ENCODE data around the gene GAS7. TPM values are rescaled to one million over a fixed set of nuclear protein-coding genes. Genes with fewer than 3 reads are reported as not detected.

Gene GAS7
- total RNA-seq, 1 donor from 2014 or later, result 8.5 TPM

DNA sequence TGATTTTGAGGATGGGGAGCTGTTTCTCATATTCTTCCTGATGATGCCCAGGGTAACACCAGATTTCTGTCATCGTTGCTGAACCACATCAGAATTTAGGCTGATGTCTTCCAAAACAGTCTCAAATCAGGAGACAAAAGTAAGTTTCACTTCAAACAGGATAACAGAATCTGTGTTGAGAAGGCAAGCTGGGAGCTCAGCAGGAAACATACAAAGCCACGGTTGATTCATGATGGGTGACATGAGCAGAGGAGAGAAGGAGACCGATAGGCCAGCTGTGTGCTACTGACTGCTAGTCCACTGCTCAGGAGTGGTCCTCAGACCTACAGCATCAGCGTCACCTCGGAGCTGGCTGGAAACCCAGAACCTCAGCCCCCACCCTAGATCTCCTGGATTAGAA lies 230.4 kb downstream of the GAS7 start:
- FAIRE-seq (no peak), DNase-seq (ENCODE audit: low read depth) (no peak)
- TF ChIP-seq, protein P1, sequence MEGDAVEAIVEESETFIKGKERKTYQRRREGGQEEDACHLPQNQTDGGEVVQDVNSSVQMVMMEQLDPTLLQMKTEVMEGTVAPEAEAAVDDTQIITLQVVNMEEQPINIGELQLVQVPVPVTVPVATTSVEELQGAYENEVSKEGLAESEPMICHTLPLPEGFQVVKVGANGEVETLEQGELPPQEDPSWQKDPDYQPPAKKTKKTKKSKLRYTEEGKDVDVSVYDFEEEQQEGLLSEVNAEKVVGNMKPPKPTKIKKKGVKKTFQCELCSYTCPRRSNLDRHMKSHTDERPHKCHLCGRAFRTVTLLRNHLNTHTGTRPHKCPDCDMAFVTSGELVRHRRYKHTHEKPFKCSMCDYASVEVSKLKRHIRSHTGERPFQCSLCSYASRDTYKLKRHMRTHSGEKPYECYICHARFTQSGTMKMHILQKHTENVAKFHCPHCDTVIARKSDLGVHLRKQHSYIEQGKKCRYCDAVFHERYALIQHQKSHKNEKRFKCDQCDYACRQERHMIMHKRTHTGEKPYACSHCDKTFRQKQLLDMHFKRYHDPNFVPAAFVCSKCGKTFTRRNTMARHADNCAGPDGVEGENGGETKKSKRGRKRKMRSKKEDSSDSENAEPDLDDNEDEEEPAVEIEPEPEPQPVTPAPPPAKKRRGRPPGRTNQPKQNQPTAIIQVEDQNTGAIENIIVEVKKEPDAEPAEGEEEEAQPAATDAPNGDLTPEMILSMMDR (IDR thresholded peaks at IDR 0.05; ENCODE audit: insufficient read depth, low read depth, low read length), result no peak
- no peak for TF ChIP-seq EZH2 (IDR thresholded peaks at IDR 0.05; ENCODE audit: insufficient read depth, low read length)
- Histone ChIP-seq H3K4me3 (ENCODE audit: insufficient read depth, low read depth, low read length) (no peak overlapping the region), H3K9ac (ENCODE audit: low read length) (no peak overlapping the region), H2AFZ (ENCODE audit: low read depth, low read length) (no peak overlapping the region), H3K9me3 (ENCODE audit: insufficient read depth, low read depth, low read length) (no peaks in the 10 kb centered on the region), H3K27ac (ENCODE audit: low read depth, low read length) (no peak overlapping the region), H3K4me2 (ENCODE audit: low read length) (no peak overlapping the region), H3K4me1 (ENCODE audit: insufficient read depth, low read length) (no peaks in the 10 kb centered on the region), H3K79me2 (ENCODE audit: insufficient read depth, low read length) (no peaks in the 10 kb centered on the region), H3K27me3 (ENCODE audit: insufficient read depth, low read length) (no peaks in the 10 kb centered on the region), H4K20me1 (ENCODE audit: insufficient read depth, low read length) (no peaks in the 10 kb centered on the region), H3K36me3 (ENCODE audit: insufficient read depth, low read length) (no peaks in the 10 kb centered on the region)
- Mint-ChIP-seq H3K27me3 (ENCODE audit: low read depth, unreplicated experiment) (peaks cover 10% of the 10 kb centered on the region), H3K4me1 (ENCODE audit: low read depth, unreplicated experiment) (peaks cover 19% of the 10 kb centered on the region), H3K4me3 (ENCODE audit: unreplicated experiment) (no peak overlapping the region), H3K27ac (ENCODE audit: unreplicated experiment) (no peak overlapping the region), H3K36me3 (ENCODE audit: low read depth, unreplicated experiment) (no peaks in the 10 kb centered on the region), H3K9me3 (ENCODE audit: unreplicated experiment) (no peaks in the 10 kb centered on the region)

DNA sequence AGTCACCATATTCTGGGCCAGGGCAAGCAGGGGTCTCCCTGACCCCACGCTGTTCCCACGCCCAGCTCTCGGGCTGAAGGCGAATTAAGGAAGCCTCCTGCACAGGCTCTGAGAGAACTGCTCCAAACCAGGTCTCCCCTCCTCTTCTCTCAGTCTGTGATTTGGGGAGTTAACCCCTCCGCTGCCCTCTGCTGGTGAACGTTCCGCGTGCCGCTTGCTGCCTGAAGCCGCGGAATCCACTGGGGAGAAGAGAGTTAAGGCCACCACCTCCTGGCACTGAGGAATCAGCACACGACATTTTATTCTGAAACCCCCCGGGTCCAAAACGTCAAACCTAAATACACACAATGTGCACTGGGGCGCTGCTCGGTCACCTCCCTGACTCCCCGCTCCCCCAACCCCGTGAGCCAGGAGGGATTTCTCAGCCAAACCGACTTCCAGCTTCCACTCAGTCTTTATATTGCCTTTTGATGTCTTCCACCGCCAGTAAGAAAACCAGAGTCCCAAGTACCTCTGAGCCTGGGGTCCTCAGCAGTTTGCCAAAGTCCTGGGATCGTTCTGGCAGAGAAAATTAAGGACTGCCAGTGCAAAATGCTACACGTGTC lies 238.9 kb downstream of the GAS7 start:
- Histone ChIP-seq H3K36me3 (ENCODE audit: insufficient read depth, low read length) (no peaks in the 10 kb centered on the region), H3K27me3 (ENCODE audit: insufficient read depth, low read length) (peaks cover 9% of the 10 kb centered on the region), H3K4me3 (ENCODE audit: insufficient read depth, low read depth, low read length) (no peak overlapping the region), H3K79me2 (ENCODE audit: insufficient read depth, low read length) (no peaks in the 10 kb centered on the region), H3K9me3 (ENCODE audit: insufficient read depth, low read depth, low read length) (no peaks in the 10 kb centered on the region), H3K27ac (ENCODE audit: low read depth, low read length) (no peak overlapping the region), H4K20me1 (ENCODE audit: insufficient read depth, low read length) (no peaks in the 10 kb centered on the region), H2AFZ (ENCODE audit: low read depth, low read length) (no peak overlapping the region), H3K9ac (ENCODE audit: low read length) (no peak overlapping the region), H3K4me1 (ENCODE audit: insufficient read depth, low read length) (no peaks in the 10 kb centered on the region), H3K4me2 (ENCODE audit: low read length) (no peak overlapping the region)
- TF ChIP-seq, protein P1 (IDR thresholded peaks at IDR 0.05; ENCODE audit: insufficient read depth, low read depth, low read length), result peak; percentile 55
- no peak for TF ChIP-seq EZH2 (IDR thresholded peaks at IDR 0.05; ENCODE audit: insufficient read depth, low read length)
- no peak for DNase-seq (ENCODE audit: low read depth)
- no peaks in the 10 kb centered on the region for H3K36me3 Mint-ChIP-seq (ENCODE audit: low read depth, unreplicated experiment)
- H3K4me3 Mint-ChIP-seq (ENCODE audit: unreplicated experiment), result no peak overlapping the region
- H3K9me3 Mint-ChIP-seq (ENCODE audit: unreplicated experiment), result no peaks in the 10 kb centered on the region
- H3K27me3 Mint-ChIP-seq (ENCODE audit: low read depth, unreplicated experiment), result peaks cover 51% of the 10 kb centered on the region
- FAIRE-seq, result no peak
- no peak overlapping the region for H3K27ac Mint-ChIP-seq (ENCODE audit: unreplicated experiment)
- H3K4me1 Mint-ChIP-seq (ENCODE audit: low read depth, unreplicated experiment), result no peaks in the 10 kb centered on the region

DNA sequence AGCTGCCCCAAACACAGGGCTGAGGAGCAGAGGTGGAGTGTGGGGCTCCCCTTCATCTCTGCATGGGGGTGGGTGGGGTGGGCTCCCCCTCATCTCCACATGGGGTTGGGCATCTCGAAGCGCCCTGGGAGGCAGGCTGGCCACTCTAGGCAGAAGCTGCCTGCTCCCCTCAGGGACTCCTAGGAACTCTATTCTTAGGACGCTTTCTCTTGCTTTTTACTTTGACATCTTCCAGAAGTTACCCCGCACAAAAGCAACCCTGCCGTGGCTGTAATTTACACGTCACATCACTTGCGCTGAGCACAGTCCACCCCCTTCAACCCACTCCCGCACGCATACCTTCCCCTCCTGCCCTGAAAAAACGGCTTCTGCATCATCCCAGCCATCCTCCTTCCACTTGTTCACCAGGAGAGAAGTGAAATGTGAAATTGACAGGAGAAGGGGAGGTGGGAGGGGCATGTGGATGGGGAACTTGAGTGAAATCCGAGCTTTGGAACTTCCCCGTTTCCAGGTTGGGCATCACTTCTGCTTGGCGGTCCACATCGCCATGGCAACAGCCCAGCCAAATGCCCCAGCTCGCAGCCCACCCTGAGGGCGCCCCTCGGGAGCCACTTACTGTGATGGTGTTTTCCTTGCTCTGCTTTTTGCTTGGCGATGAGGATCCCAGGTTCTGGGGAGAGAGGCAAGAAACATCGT lies 239.7 kb downstream of the GAS7 start:
- Mint-ChIP-seq H3K4me1 (ENCODE audit: low read depth, unreplicated experiment) (no peaks in the 10 kb centered on the region), H3K27me3 (ENCODE audit: low read depth, unreplicated experiment) (peaks cover 53% of the 10 kb centered on the region), H3K4me3 (ENCODE audit: unreplicated experiment) (no peak overlapping the region), H3K27ac (ENCODE audit: unreplicated experiment) (no peak overlapping the region), H3K9me3 (ENCODE audit: unreplicated experiment) (no peaks in the 10 kb centered on the region), H3K36me3 (ENCODE audit: low read depth, unreplicated experiment) (peaks cover 2% of the 10 kb centered on the region)
- H3K4me3 ChIP-seq (ENCODE audit: insufficient read depth, low read depth, low read length), result no peak overlapping the region
- H3K27me3 ChIP-seq (ENCODE audit: insufficient read depth, low read length), result peaks cover 9% of the 10 kb centered on the region
- H3K79me2 ChIP-seq (ENCODE audit: insufficient read depth, low read length), result no peaks in the 10 kb centered on the region
- H3K9ac ChIP-seq (ENCODE audit: low read length), result no peak overlapping the region
- no peak for FAIRE-seq
- no peak overlapping the region for H3K4me2 ChIP-seq (ENCODE audit: low read length)
- H3K36me3 ChIP-seq (ENCODE audit: insufficient read depth, low read length), result no peaks in the 10 kb centered on the region
- no peak overlapping the region for H3K27ac ChIP-seq (ENCODE audit: low read depth, low read length)
- no peak for DNase-seq (ENCODE audit: low read depth)
- no peaks in the 10 kb centered on the region for H3K4me1 ChIP-seq (ENCODE audit: insufficient read depth, low read length)
- H2AFZ ChIP-seq (ENCODE audit: low read depth, low read length), result no peak overlapping the region
- H4K20me1 ChIP-seq (ENCODE audit: insufficient read depth, low read length), result no peaks in the 10 kb centered on the region
- no peaks in the 10 kb centered on the region for H3K9me3 ChIP-seq (ENCODE audit: insufficient read depth, low read depth, low read length)
- TF ChIP-seq, protein P1 (IDR thresholded peaks at IDR 0.05; ENCODE audit: insufficient read depth, low read depth, low read length), result no peak
- TF ChIP-seq EZH2 (IDR thresholded peaks at IDR 0.05; ENCODE audit: insufficient read depth, low read length), result no peak
